ENCODE results near the gene ITIH2.
A peak's percentile ranks its signal among the peaks of the same experiment; 100 is the strongest.
"Not testable (repeated sequence)": the region's sequence is repeated elsewhere in the genome, so short reads cannot be mapped to it uniquely, and the experiment has no call there.

The ITIH2 gene

DNA sequence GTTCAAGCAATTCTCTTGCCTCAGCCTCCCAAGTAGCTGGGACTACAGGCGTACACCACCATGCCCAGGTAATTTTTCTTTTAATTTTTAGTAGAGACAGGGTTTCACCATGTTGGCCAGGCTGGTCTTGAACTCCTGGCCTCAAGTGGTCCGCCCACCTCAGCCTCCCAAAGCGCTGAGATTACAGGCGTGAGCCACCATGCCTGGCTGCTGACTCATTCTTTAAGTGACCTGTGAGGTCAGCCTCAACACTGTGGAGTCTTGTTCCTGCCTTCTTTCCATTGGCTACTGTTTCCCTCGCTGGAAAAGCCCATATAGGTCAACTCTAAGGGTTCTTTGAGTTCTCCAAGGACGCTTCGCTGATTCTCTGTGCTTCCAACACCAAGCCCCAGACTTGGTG is 45.5 kb downstream of the ITIH2 start:
- not testable (repeated sequence) for DNase-seq (ENCODE audit: low spot score)

GRCh38 chr10:7750222-7750621 is 47.1 kb downstream of the ITIH2 start:
- DNase-seq (ENCODE audit: low spot score): no peak

GRCh38 chr10:7752251-7752650 is 49.1 kb downstream of the ITIH2 start:
- no peak for DNase-seq (ENCODE audit: low spot score)

DNA sequence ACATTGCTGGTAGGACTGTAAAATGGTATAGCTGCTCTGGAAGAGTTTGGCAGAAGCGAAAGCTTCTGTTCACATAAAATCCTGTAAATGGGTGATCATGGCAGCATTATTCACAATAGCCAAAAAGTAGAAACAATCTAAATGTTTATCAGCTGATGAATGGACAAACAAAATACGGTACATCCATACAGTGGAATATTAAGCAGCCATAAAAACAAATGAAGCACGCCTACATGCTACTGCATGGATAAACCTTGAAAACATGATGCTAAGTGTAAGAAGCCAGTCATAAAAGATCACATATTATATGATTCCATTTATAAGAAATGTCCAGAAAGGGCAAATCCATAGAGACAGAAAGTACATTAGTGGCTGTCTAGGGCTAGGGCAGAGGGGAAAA is 52.0 kb downstream of the ITIH2 start:
- no peak for DNase-seq (ENCODE audit: low spot score)

GRCh38 chr10:7756360-7756992 is 53.4 kb downstream of the ITIH2 start:
- DNase-seq (ENCODE audit: low spot score): peak; percentile 3

- no peak for DNase-seq (ENCODE audit: low spot score)
Measured at GRCh38 chr10:7763929-7764328, 60.8 kb downstream of the ITIH2 start.

- DNase-seq (ENCODE audit: low spot score): no peak
Measured at GRCh38 chr10:7766241-7766640, 63.1 kb downstream of the ITIH2 start.

DNA sequence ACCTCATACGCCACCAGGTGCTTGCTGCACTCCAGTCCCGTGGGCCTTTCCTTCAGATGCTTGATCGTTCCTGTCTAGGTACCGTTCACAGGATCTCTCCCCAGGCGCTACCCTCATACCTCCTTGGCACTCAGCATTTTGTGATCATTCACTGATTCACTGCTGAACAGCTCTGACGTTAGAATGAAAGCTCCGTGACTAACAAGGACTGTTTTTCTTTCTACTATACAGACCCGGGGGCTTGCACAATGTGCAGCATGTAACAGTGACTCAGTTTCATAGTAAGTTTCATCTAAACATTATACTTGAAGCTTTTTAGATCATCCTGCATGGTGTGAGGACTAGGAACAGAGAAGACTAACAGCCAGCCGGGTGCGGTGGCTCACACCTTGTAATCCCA is 64.1 kb downstream of the ITIH2 start:
- no peak for DNase-seq (ENCODE audit: low spot score)

GRCh38 chr10:7768417-7768816 is 65.3 kb downstream of the ITIH2 start:
- no peak for DNase-seq (ENCODE audit: low spot score)

- no peak for DNase-seq (ENCODE audit: low spot score)
Measured at GRCh38 chr10:7773845-7774801, 71.0 kb downstream of the ITIH2 start.

DNA sequence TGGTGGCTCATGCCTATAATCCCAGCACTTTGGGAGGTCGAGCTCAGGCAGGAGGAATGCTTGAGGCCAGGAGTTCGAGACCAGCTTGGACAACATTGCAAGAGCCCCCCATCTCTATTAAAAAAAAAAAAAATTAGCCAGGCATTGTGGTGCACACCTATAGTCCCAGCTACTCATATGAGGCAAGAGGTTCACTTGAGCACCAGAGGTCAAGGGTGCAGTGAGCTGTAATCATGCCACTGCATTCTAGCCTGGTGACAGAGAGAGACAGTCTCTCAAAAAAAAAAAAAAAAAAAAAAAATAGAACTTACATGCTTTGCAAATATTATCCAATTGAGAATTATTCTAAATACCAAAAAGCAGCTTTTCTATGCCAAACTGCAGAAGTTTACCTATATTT is 73.7 kb downstream of the ITIH2 start:
- no peak for DNase-seq (ENCODE audit: low spot score)

DNA sequence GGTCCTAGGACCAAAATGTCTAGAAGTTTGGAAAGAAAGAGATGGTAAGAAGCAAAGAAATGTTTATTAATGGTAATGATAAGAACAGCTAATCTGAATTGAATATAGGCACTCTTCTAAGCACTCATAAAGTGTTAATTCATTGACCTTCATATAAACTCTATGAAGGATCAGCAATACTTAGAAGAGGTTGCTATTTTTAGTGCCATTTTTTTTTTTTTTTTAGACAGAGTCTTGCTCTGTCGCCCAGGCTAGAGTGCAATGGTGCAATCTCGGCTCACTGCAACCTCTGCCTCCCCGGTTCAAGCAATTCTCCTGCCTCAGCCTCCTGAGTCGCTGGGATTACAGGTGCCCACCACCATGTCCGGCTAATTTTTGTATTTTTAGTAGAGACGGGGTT is 79.1 kb downstream of the ITIH2 start:
- DNase-seq (ENCODE audit: low spot score): not testable (repeated sequence)

DNA sequence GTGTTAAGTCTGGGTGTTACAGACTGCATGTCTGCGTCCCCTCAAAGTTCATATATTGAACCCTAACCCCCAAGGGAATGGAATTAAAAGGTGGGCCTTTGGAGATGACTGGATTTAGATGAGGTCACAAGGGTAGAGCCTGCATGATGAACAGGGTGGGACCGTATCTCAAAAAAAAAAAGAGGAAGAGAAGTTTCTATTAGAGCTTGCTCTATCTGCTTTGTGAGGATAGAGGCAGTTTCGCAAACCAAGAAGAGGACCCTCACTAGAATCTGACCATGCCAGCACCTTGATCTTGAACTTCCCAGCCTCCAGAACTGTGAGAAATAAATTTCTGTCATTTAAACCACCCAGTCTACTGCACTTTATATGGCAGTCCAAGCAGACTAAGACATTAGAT is 83.3 kb downstream of the ITIH2 start:
- DNase-seq (ENCODE audit: low spot score): no peak

GRCh38 chr10:7787150-7787856 is 84.2 kb downstream of the ITIH2 start:
- no peak for DNase-seq (ENCODE audit: low spot score)

DNA sequence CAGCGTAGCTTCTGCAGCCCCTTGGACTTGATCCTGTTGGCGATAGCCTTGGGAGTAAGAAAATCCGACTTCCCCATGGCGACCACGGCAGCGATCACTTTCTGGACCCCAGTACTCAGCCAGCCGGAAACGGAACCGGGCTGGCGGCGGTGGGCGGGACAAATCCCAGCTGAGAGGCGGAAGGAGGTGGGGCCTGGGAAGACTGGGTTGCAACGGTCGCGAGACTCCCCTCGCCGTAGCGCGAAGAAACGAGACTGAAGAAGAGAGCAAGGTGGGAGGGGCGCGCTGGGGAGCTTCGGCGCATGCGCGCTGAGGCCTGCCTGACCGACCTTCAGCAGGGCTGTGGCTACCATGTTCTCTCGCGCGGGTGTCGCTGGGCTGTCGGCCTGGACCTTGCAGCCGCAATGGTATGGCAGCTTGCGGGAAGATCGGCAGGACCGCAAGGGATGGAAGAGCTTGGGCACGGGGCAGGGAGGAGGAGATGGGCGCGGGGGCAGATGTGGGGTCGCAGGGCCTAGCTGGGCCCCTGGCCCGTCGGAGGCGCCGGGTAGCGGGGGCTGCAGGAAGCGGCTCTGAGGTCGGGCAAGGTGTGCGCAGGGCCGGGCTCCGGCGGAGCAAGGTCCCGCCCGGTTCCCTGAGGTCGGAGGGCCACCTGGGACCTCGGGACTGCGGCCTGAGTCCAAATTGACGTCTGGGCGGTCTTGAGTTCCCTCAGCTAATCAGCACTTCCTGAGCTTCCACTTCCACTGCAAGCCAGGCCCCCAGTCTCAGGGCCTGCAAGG is 84.9 kb downstream of the ITIH2 start, which contains the start of the genes ATP5F1C and KIN:
TSS of gene ATP5F1C (plus strand) at position 321 of the 782 bp plus-strand sequence. CDS start at position 352, 31 bp downstream.
TSS of gene KIN (minus strand) at position 137 of the 782 bp plus-strand sequence. CDS start at position 77, 60 bp downstream.
- DNase-seq (ENCODE audit: low spot score): peak; percentile 97

GRCh38 chr10:7788639-7789286 is 85.6 kb downstream of the ITIH2 start:
- DNase-seq (ENCODE audit: low spot score): no peak

DNA sequence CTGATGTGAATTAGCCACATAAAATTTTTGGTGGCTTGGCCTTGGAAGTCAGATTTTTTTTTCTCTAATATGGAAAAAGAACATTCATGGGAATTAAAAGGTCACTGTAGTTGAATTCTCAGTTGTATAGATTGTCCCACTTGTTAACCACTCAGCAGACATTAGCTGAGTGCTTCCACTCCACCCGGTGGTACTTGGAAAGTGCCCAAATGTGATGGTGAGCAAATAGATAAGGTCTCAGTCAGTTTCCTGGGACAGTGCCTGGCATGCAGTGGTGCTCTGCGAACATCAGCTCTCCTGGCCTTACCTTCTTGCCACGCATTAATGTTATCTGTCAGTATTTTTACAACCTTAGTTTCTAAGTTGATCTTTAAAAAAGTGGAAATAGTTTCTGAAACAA is 86.3 kb downstream of the ITIH2 start:
- DNase-seq (ENCODE audit: low spot score): no peak

GRCh38 chr10:7792541-7792940 is 89.4 kb downstream of the ITIH2 start:
- DNase-seq (ENCODE audit: low spot score): no peak

GRCh38 chr10:7794251-7795026 is 91.3 kb downstream of the ITIH2 start:
- DNase-seq (ENCODE audit: low spot score): no peak

GRCh38 chr10:7795605-7796004 is 92.5 kb downstream of the ITIH2 start:
- DNase-seq (ENCODE audit: low spot score): no peak
